BE2C (cell line): ENCODE results near the gene SLC25A53.

ENCODE experiments used
- DNase-seq: peaks from one replicate; pipeline ENCODE4 v3.0.0-alpha.2; 2020
- H3K27me3 ChIP-seq: fragments of 250-450 bp; sonication (Bioruptor Pico); 2 replicates; pipeline ENCODE4 v1.5.1; 2020; ENCODE audit warnings: mild to moderate bottlenecking
- H3K36me3 ChIP-seq: fragments of 250-450 bp; sonication (Bioruptor Pico); 2 replicates; pipeline ENCODE4 v1.5.1; 2020; ENCODE audit warnings: mild to moderate bottlenecking
- H3K4me1 ChIP-seq: fragments of 250-450 bp; sonication (Bioruptor Pico); 2 replicates; pipeline ENCODE4 v1.5.1; 2020
- H3K4me3 ChIP-seq: 2 replicates; pipeline ENCODE4 v1.5.1; 2011; ENCODE audit warnings: low read depth, low read length
- H3K9me3 ChIP-seq: fragments of 250-450 bp; sonication (Bioruptor Pico); 2 replicates; pipeline ENCODE4 v1.5.1; 2020
- TF ChIP-seq, protein P1 (sequence below): IDR thresholded peaks from 2 replicates; pipeline ENCODE4 v1.5.1; 2012; ENCODE audit warnings: mild to moderate bottlenecking, low read depth, low read length

Gene SLC25A53

DNA sequence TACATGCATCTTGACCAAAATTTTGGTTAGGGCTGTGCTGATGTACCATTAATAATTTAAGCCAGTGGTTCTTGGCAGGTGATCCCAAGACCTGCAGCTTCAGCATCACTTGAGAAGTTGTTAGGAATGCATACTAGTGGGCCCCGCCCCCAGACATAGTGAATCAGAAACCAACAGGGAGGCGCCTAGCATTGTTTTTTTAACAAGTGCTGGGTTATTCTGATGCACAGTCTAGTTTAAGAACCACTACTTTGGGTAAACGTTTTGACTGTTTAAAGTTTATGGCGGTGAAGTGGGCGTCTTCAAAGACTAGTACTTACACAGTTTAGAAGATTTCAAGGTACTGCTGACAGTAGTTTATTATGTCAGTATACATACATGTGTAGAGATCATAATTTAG is 33.0 kb upstream of the SLC25A53 start:
- H3K36me3 ChIP-seq = no peaks in the 10 kb centered on the region

DNA sequence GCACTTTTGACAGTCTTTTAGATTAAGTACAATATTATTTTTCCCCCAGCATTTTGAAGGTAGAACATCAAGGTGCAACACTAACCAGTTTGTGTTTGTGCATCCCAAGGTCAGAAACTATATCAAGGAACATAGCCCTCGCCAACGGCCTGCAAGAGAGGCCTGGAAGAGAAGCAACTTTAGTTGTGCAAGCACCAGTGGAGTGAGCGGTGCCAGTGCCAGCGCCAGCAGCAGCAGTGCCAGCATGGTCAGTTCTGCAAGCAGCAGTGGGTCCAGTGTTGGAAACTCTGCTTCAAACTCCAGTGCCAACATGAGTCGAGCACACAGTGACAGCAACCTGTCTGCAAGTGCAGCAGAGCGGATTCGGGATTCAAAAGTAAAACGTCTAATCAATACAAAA is 31.1 kb upstream of the SLC25A53 start:
- TF ChIP-seq, protein P1, sequence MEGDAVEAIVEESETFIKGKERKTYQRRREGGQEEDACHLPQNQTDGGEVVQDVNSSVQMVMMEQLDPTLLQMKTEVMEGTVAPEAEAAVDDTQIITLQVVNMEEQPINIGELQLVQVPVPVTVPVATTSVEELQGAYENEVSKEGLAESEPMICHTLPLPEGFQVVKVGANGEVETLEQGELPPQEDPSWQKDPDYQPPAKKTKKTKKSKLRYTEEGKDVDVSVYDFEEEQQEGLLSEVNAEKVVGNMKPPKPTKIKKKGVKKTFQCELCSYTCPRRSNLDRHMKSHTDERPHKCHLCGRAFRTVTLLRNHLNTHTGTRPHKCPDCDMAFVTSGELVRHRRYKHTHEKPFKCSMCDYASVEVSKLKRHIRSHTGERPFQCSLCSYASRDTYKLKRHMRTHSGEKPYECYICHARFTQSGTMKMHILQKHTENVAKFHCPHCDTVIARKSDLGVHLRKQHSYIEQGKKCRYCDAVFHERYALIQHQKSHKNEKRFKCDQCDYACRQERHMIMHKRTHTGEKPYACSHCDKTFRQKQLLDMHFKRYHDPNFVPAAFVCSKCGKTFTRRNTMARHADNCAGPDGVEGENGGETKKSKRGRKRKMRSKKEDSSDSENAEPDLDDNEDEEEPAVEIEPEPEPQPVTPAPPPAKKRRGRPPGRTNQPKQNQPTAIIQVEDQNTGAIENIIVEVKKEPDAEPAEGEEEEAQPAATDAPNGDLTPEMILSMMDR = no peak
- no peaks in the 10 kb centered on the region for H3K27me3 ChIP-seq
- H3K4me3 ChIP-seq = no peak overlapping the region
- no peaks in the 10 kb centered on the region for H3K36me3 ChIP-seq
- H3K9me3 ChIP-seq = no peaks in the 10 kb centered on the region
- DNase-seq = no peak
- no peaks in the 10 kb centered on the region for H3K4me1 ChIP-seq

More for the DNA sequence above, 33.0 kb upstream of the SLC25A53 start:
- H3K9me3 ChIP-seq = no peaks in the 10 kb centered on the region
- H3K4me3 ChIP-seq = no peak overlapping the region
- no peak for DNase-seq
- no peaks in the 10 kb centered on the region for H3K27me3 ChIP-seq
- no peaks in the 10 kb centered on the region for H3K4me1 ChIP-seq
- TF ChIP-seq, protein P1 = no peak

DNA sequence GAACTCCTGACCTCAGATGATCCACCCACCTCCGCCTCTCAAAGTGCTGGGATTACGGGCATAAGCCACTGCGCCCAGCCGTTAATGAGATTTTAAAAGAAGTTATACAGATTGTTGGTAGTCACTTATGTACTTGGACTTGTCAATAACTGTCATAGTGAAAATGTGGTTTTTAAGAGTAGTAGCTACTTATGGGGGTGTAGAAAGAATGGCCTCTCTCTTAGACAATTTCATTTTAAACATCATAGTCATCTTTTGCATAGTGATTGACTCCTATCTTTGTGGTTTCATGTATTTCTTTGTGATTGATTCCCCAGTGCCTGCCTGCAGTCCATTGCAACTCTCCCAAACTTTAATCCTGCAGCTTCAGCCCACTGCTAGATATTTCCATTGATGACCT is 26.9 kb upstream of the SLC25A53 start:
- DNase-seq = no peak
- TF ChIP-seq, protein P1 = no peak
- no peaks in the 10 kb centered on the region for H3K9me3 ChIP-seq
- no peaks in the 10 kb centered on the region for H3K27me3 ChIP-seq
- H3K4me3 ChIP-seq = no peak overlapping the region
- H3K4me1 ChIP-seq = no peaks in the 10 kb centered on the region
- no peaks in the 10 kb centered on the region for H3K36me3 ChIP-seq

DNA sequence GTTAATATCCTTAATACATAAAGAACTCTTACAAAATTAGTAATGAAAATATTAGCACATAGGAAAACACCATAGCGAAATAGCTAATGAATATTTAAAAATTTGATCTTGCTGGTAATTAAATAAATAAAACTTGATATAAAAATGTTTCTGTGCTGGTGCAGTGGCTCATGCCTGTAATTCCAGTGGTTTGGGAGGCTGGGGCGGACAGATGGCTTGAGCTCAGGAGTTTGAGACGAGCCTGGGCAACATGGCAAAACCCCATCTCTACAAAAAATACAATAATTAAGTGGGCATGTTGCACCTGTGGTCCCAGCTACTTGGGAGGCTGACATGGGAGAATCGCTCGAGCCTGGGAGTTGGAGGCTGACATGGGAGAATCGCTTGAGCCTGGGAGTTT is 17.0 kb upstream of the SLC25A53 start:
- Histone ChIP-seq H3K4me3 (no peak overlapping the region), H3K27me3 (no peaks in the 10 kb centered on the region), H3K4me1 (no peaks in the 10 kb centered on the region), H3K9me3 (no peaks in the 10 kb centered on the region), H3K36me3 (no peaks in the 10 kb centered on the region)
- TF ChIP-seq, protein P1 = no peak
- no peak for DNase-seq

DNA sequence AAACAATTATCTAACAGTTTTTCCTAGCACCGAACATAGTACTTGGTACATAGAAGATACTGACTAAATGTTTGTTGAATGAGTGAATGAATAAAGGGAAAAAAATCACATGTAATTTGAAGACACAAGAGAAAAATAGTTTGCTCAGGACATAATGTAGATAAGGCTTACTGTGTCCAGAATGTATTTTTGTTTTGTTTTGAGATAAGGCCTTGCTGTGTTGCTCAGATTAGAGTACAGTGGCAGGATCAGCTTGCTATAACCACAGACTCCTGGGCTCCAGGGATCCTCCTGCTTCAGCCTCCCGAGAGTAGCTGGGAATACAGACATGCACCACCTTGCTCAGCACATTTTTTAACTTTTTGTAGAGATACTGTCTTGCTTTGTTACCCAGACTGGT is 16.0 kb upstream of the SLC25A53 start:
- Histone ChIP-seq H3K4me1 (no peaks in the 10 kb centered on the region), H3K36me3 (no peaks in the 10 kb centered on the region), H3K4me3 (no peak overlapping the region), H3K27me3 (no peaks in the 10 kb centered on the region), H3K9me3 (no peaks in the 10 kb centered on the region)
- DNase-seq = no peak
- TF ChIP-seq, protein P1 = no peak

DNA sequence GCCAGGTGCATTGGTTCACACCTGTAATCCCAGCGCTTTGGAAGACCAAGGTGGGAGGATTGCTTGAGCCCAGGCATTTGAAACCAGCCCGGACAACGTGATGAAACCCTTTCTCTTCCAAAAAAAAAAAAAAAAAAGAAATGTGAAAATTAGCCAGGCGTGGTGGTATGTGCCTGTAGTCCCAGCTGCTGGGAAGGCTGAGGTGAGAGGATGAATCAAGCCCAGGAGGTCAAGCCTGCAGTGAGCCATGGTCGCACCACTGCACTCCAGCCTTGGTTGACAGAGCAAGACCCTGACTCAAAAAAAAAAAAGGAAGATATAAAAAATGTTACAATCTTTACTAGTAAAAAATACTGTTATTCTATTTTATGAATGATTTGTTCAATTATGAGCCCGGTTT is 15.3 kb upstream of the SLC25A53 start:
- Histone ChIP-seq H3K9me3 (no peaks in the 10 kb centered on the region), H3K36me3 (no peaks in the 10 kb centered on the region), H3K4me3 (no peak overlapping the region), H3K4me1 (no peaks in the 10 kb centered on the region), H3K27me3 (no peaks in the 10 kb centered on the region)
- TF ChIP-seq, protein P1 = no peak
- DNase-seq = no peak
